A673 (cell line): ENCODE results near the gene PROSER3.

Experiments used
- CTCF ChIP-seq: fragments of 300-800, 200-600 bp; sonication (generic); conservative IDR thresholded peaks from 2 replicates; pipeline ENCODE4 v1.5.1; 2017; ENCODE audit warnings: low read depth, mild to moderate bottlenecking, antibody characterized with exemption, low read length, moderate library complexity, mixed read lengths
- EZH2 ChIP-seq: fragments of 200-600 bp; sonication (generic); IDR thresholded peaks from 2 replicates; pipeline ENCODE4 v1.6.1; 2017; ENCODE audit warnings: borderline replicate concordance, low read depth, mild to moderate bottlenecking, mixed read lengths, antibody characterized with exemption, low read length; ENCODE audit not compliant: poor library complexity, severe bottlenecking

GRCh38 chr19:35776102-35776788, 18.3 kb downstream of the PROSER3 start:
- TF ChIP-seq CTCF (no peak), EZH2 (no peak)
